Activated B cell treated with CpG ODN at 0.5 μM for 24 hours (primary cell): ENCODE data around the gene TNFRSF14. TPM values are rescaled to one million over a fixed set of nuclear protein-coding genes. Genes with fewer than 3 reads are reported as not detected.

ENCODE experiments used
- ATAC-seq: fragments of 200-7000 bp; cut with Tn5 transposase; one replicate; pipeline ENCODE4 v1.10.0; 2021; ENCODE audit warnings: low read depth, mild to moderate bottlenecking, moderate library complexity
- CTCF ChIA-PET: fragments of 350-600 bp; sonication (Branson Sonifier 250); formaldehyde crosslinking; loops from one replicate; lab custom pipeline; 2021; ENCODE audit warnings: antibody characterized with exemption; lab: Charles Lee
- POLR2A ChIA-PET: fragments of 350-600 bp; sonication (Branson Sonifier 250); formaldehyde crosslinking; loops from one replicate; lab custom pipeline; 2021; ENCODE audit warnings: antibody characterized with exemption; lab: Charles Lee
- DNase-seq: peaks from one replicate; pipeline ENCODE4 v3.0.0; 2022
- H3K27ac Mint-ChIP-seq: one replicate; pipeline ENCODE4 v1.8.0; 2020; ENCODE audit warnings: mixed read lengths
- H3K27me3 Mint-ChIP-seq: one replicate; pipeline ENCODE4 v1.8.0; 2021; ENCODE audit warnings: mixed read lengths
- H3K36me3 Mint-ChIP-seq: one replicate; pipeline ENCODE4 v1.8.0; 2021; ENCODE audit warnings: low read depth, mixed read lengths
- H3K4me1 Mint-ChIP-seq: one replicate; pipeline ENCODE4 v1.8.0; 2021; ENCODE audit warnings: mixed read lengths
- H3K4me3 Mint-ChIP-seq: one replicate; pipeline ENCODE4 v1.8.0; 2020; ENCODE audit warnings: mild to moderate bottlenecking, mixed read lengths
- H3K9me3 Mint-ChIP-seq: one replicate; pipeline ENCODE4 v1.8.0; 2020; ENCODE audit warnings: mixed read lengths
- CTCF ChIP-seq: fragments of 200-600 bp; IDR thresholded peaks from one replicate; pipeline ENCODE4 v1.8.0; 2022; ENCODE audit warnings: antibody characterized with exemption, mild to moderate bottlenecking
- intact Hi-C: fragments of 100-400 bp; cut with micrococcal nuclease; formaldehyde crosslinking; loops from one replicate; pipeline ENCODE4 v1.15.1; 2024
- total RNA-seq: library from RNA; stranded (reverse); gene quantifications from 2 replicates; pipeline ENCODE4 v1.2.3, GENCODE V29; 2022

The TNFRSF14 gene
- total RNA-seq, 1 donor from 2014 or later, result 148 TPM

GRCh38 chr1:2594001-2594640 is 38.0 kb downstream of the TNFRSF14 start:
- DNase-seq, result peak; percentile 9
- Mint-ChIP-seq H3K36me3 (no peaks in the 10 kb centered on the region), H3K4me3 (no peak overlapping the region), H3K27me3 (peaks cover 9% of the 10 kb centered on the region), H3K27ac (no peak overlapping the region), H3K9me3 (peaks cover 3% of the 10 kb centered on the region), H3K4me1 (no peaks in the 10 kb centered on the region)
- ATAC-seq, result no peak
- POLR2A ChIA-PET, result interaction anchor here (0.9 kb wide), 1 partner anchor 9 kb away, joined by 3 read pairs; no protein-coding TSS in a partner anchor
- TF ChIP-seq CTCF, result no peak
- CTCF ChIA-PET, result no interaction called here
- intact Hi-C loops, result no loop called here

GRCh38 chr1:2594641-2595131 is 38.5 kb downstream of the TNFRSF14 start:
- no peak for ATAC-seq
- H3K4me1 Mint-ChIP-seq, result no peaks in the 10 kb centered on the region
- no peak overlapping the region for H3K4me3 Mint-ChIP-seq
- intact Hi-C loops, result no loop called here
- H3K27ac Mint-ChIP-seq, result no peak overlapping the region
- CTCF ChIA-PET, result no interaction called here
- POLR2A ChIA-PET, result interaction anchor here (0.9 kb wide), 1 partner anchor 9 kb away, joined by 3 read pairs; no protein-coding TSS in a partner anchor
- no peaks in the 10 kb centered on the region for H3K36me3 Mint-ChIP-seq
- H3K27me3 Mint-ChIP-seq, result peaks cover 9% of the 10 kb centered on the region
- peak; percentile 5 for DNase-seq
- H3K9me3 Mint-ChIP-seq, result peaks cover 3% of the 10 kb centered on the region
- TF ChIP-seq CTCF, result no peak

GRCh38 chr1:2595261-2595811 is 39.2 kb downstream of the TNFRSF14 start:
- no peak for TF ChIP-seq CTCF
- POLR2A ChIA-PET, result no interaction called here
- Mint-ChIP-seq H3K27me3 (peaks cover 9% of the 10 kb centered on the region), H3K4me1 (no peaks in the 10 kb centered on the region), H3K9me3 (peaks cover 3% of the 10 kb centered on the region), H3K4me3 (no peak overlapping the region), H3K27ac (no peak overlapping the region), H3K36me3 (no peaks in the 10 kb centered on the region)
- DNase-seq (peak; percentile 12), ATAC-seq (no peak)
- CTCF ChIA-PET, result no interaction called here
- intact Hi-C loops, result no loop called here

GRCh38 chr1:2595812-2596529 is 39.8 kb downstream of the TNFRSF14 start:
- intact Hi-C loops, result no loop called here
- Mint-ChIP-seq H3K27me3 (peaks cover 9% of the 10 kb centered on the region), H3K27ac (no peak overlapping the region), H3K4me3 (no peak overlapping the region), H3K9me3 (peaks cover 3% of the 10 kb centered on the region), H3K4me1 (no peaks in the 10 kb centered on the region), H3K36me3 (no peaks in the 10 kb centered on the region)
- no peak for TF ChIP-seq CTCF
- CTCF ChIA-PET, result no interaction called here
- DNase-seq (peak; percentile 13), ATAC-seq (no peak)
- POLR2A ChIA-PET, result no interaction called here
